Uterus (tissue), 2 donors: ENCODE results near the gene SUCLA2.

Experiments
- CTCF ChIP-seq, 4 experiments: fragments of 200-600 bp in 2 of 4; fragments of 450-650 bp in 2 of 4; sonication (generic) in 2 of 4; IDR thresholded peaks; one replicate each; pipeline ENCODE4 v1.5.1; 2016 to 2019; ENCODE audit warnings: antibody characterized with exemption in 4 of 4, mild to moderate bottlenecking in 2 of 4, moderate library complexity in 1 of 4
- POLR2A ChIP-seq, 2 donors: fragments of 450-650 bp; IDR thresholded peaks; one replicate each; pipeline ENCODE4 v1.6.1; 2016; ENCODE audit warnings: antibody characterized with exemption in 2 of 2, mild to moderate bottlenecking in 1 of 2, moderate library complexity in 1 of 2

DNA sequence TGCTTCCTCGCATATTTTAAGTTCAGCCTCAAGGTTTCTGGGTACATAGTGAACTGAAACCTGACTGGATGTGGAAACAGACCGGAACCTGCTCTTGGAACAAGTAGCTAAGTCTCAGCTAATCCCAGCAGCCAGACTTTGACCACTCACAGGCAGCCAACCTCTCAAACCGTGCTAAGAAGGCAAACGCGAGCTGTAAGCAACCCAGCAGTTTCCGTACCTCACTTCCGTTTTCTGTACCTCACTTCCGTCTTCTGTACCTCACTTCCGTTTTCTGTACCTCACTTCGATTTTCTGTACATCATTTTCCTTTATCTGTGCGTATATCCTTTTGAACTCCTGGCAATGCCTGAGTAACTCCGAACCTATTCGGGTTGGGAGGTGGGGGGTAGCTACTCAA is 96.8 kb downstream of the SUCLA2 start:
- TF ChIP-seq CTCF (IDR thresholded peaks at IDR 0.05) (no peak), POLR2A (IDR thresholded peaks at IDR 0.05) (no peak)
